K562 (cell line): ENCODE data around the gene ITPR2. TPM values are rescaled to one million over a fixed set of nuclear protein-coding genes. Genes with fewer than 3 reads are reported as not detected.

Experiments used
- ATAC-seq: fragments of 200-7000 bp; cut with Tn5 transposase; 3 replicates; pipeline ENCODE4 v1.9.1; 2020; ENCODE audit warnings: moderate library complexity
- BruUV-seq: library from RNA; stranded (reverse); fragments of 400-500 nt; replicated peaks from 2 replicates; lab custom pipeline; 2021; lab: Mats Ljungman, UMichigan
- CTCF ChIA-PET: fragments of 300-600 bp; formaldehyde crosslinking; extraction: SDS; loops from one replicate; lab custom pipeline; 2021; ENCODE audit warnings: low intra/inter-chr PET ratio; lab: Yijun Ruan, JAX
- POLR2A ChIA-PET: fragments of 300-600, 350-650 bp; sonication (Branson Sonifier 250); formaldehyde crosslinking; extraction: SDS; loops from one replicate; lab custom pipeline; 2021; ENCODE audit warnings: antibody characterized with exemption, inconsistent platforms; lab: Yijun Ruan, JAX
- DNase-seq, 4 experiments: peaks; one replicate each; pipeline versions ENCODE4 v3.0.0 to v3.0.0-alpha.2; 2011 to 2018; ENCODE audit warnings: low spot score in 3 of 4, mixed read lengths in 3 of 4; ENCODE audit errors: extremely low read depth in 1 of 4
- FAIRE-seq: peaks from 2 replicates; lab custom pipeline; 2011; peaks lifted over from hg19 to GRCh38; lab: Jason Lieb, UNC
- H2AFZ ChIP-seq: 2 replicates; pipeline ENCODE4 v1.6.0; 2011; ENCODE audit warnings: low read depth, low read length, control low read depth, inconsistent platforms
- H3K27ac ChIP-seq: fragments of 200-600 bp; 3 replicates; pipeline ENCODE4 v1.8.0; 2011; ENCODE audit warnings: low read depth, mild to moderate bottlenecking, control low read depth, inconsistent platforms, low read length, moderate library complexity, mixed read lengths; ENCODE audit errors: extremely low read depth
- H3K27me3 ChIP-seq, 2 experiments: fragments of 300-600 bp in 1 of 2; 2 replicates in 1 of 2; 3 replicates in 1 of 2; pipeline versions ENCODE4 v1.6.0 to v1.8.0; 2011; ENCODE audit warnings: inconsistent platforms in 2 of 2, low read length in 2 of 2, mild to moderate bottlenecking in 1 of 2, mixed read lengths in 1 of 2, moderate library complexity in 1 of 2; ENCODE audit not compliant: control insufficient read depth in 2 of 2, insufficient read depth in 2 of 2
- H3K36me3 ChIP-seq: fragments of 300-600 bp; 3 replicates; pipeline ENCODE4 v1.8.0; 2011; ENCODE audit warnings: mild to moderate bottlenecking, low read length, inconsistent platforms; ENCODE audit not compliant: control insufficient read depth, insufficient read depth
- H3K4me1 ChIP-seq, 2 experiments: fragments of 200-600 bp in 1 of 2; replicated peaks in 1 of 2; 2 replicates in 1 of 2; 3 replicates in 1 of 2; pipeline versions ENCODE4 v1.5.1 to v1.8.0; 2011; ENCODE audit warnings: inconsistent platforms in 2 of 2, low read length in 2 of 2, mild to moderate bottlenecking in 1 of 2, mixed read lengths in 1 of 2, moderate library complexity in 1 of 2; ENCODE audit not compliant: control insufficient read depth in 2 of 2, insufficient read depth in 2 of 2
- H3K4me2 ChIP-seq: 2 replicates; pipeline ENCODE4 v1.6.1; 2011; ENCODE audit warnings: low read length, control low read depth, inconsistent platforms, mixed read lengths; ENCODE audit not compliant: insufficient read depth
- H3K4me3 ChIP-seq: fragments of 200-600 bp; sonication (generic), shearing (Covaris generic); 2 replicates; pipeline ENCODE4 v1.5.1; 2016; ENCODE audit warnings: control low read depth, inconsistent platforms
- H3K79me2 ChIP-seq: fragments of 200-600 bp; 3 replicates; pipeline ENCODE4 v1.8.0; 2011; ENCODE audit warnings: low read length, inconsistent platforms; ENCODE audit not compliant: control insufficient read depth, insufficient read depth
- H3K9ac ChIP-seq, 2 experiments: 2 replicates each; pipeline versions ENCODE4 v1.6.0 to v1.6.1; 2011; ENCODE audit warnings: low read depth in 2 of 2, low read length in 2 of 2, control low read depth in 1 of 2, inconsistent platforms in 1 of 2, mild to moderate bottlenecking in 1 of 2, mixed read lengths in 1 of 2; ENCODE audit not compliant: insufficient read depth in 1 of 2
- H3K9me1 ChIP-seq: one replicate; pipeline ENCODE4 v1.6.0; 2011; ENCODE audit warnings: inconsistent platforms, mild to moderate bottlenecking, low read length, moderate library complexity; ENCODE audit not compliant: control insufficient read depth, insufficient read depth
- H3K9me3 ChIP-seq: replicated peaks from 2 replicates; pipeline ENCODE4 v1.5.1; 2011; ENCODE audit warnings: low read depth, low read length, inconsistent platforms; ENCODE audit not compliant: control insufficient read depth, insufficient read depth
- H4K20me1 ChIP-seq: replicated peaks from 2 replicates; pipeline ENCODE4 v1.6.1; 2011; ENCODE audit warnings: low read length, inconsistent platforms, mixed read lengths; ENCODE audit not compliant: control insufficient read depth, insufficient read depth
- CBFA2T3 ChIP-seq: fragments of 450-650 bp; IDR thresholded peaks from 2 replicates; pipeline ENCODE4 v1.6.1; 2017
- E2F3 ChIP-seq: fragments of 250-450 bp; sonication (Bioruptor Pico); IDR thresholded peaks from 2 replicates; pipeline ENCODE4 v1.4.0; 2020; ENCODE audit warnings: mild to moderate bottlenecking
- KDM5B ChIP-seq: fragments of 200-600 bp; sonication (generic); IDR thresholded peaks from 2 replicates; pipeline ENCODE4 v1.6.1; 2012; ENCODE audit warnings: low read depth, mild to moderate bottlenecking, moderate library complexity, low read length, control low read depth, inconsistent platforms; ENCODE audit not compliant: insufficient replicate concordance
- NFIX ChIP-seq: fragments of 250-450 bp; sonication (Bioruptor Pico); IDR thresholded peaks from 2 replicates; pipeline ENCODE4 v1.4.0; 2020; ENCODE audit warnings: low read depth, mild to moderate bottlenecking, moderate library complexity
- NR2C1 ChIP-seq, 2 experiments: fragments of 450-650 bp; IDR thresholded peaks; 2 replicates each; pipeline ENCODE4 v1.6.1; 2017; ENCODE audit warnings: mild to moderate bottlenecking in 2 of 2, antibody characterized with exemption in 1 of 2, inconsistent platforms in 1 of 2, missing compliant biosample characterization in 1 of 2, missing genetic modification characterization in 1 of 2
- POLR2G ChIP-seq: fragments of 200-400 bp; formaldehyde crosslinking; IDR thresholded peaks from 2 replicates; pipeline ENCODE4 v1.6.1; 2017; ENCODE audit warnings: low read depth, mild to moderate bottlenecking, antibody characterized with exemption, low read length, moderate library complexity
- ZBTB11 ChIP-seq, 3 experiments: fragments of 200-800 bp in 1 of 3; fragments of 250-450 bp in 1 of 3; fragments of 450-650 bp in 1 of 3; sonication (Bioruptor Pico) in 1 of 3; sonication (Bioruptor generic) in 1 of 3; formaldehyde crosslinking in 1 of 3; IDR thresholded peaks; 2 replicates each; pipeline versions ENCODE4 v1.6.1 to v1.8.0; 2016 to 2022; ENCODE audit warnings: mild to moderate bottlenecking in 2 of 3, missing genetic modification characterization in 2 of 3, missing compliant biosample characterization in 1 of 3, moderate library complexity in 1 of 3
- ZNF395 ChIP-seq: fragments of 200-800 bp; sonication (Bioruptor generic); IDR thresholded peaks from 2 replicates; pipeline ENCODE4 v1.6.1; 2017; ENCODE audit warnings: missing genetic modification characterization, missing compliant biosample characterization
- ZNF511 ChIP-seq: sonication (generic); formaldehyde crosslinking; IDR thresholded peaks from 2 replicates; pipeline ENCODE4 v1.8.0; 2022; ENCODE audit warnings: mild to moderate bottlenecking, missing genetic modification reagents
- ZNF551 ChIP-seq: fragments of 250-450 bp; sonication (Bioruptor Pico); IDR thresholded peaks from 2 replicates; pipeline ENCODE4 v1.5.0; 2021; ENCODE audit warnings: mild to moderate bottlenecking, moderate library complexity
- WGBS: fragments of 100-300 bp; shearing (Covaris generic); methylation state at CpG from one replicate; pipeline ENCODE4 v1.1.6; 2016; ENCODE audit warnings: low coverage, mixed read lengths; ENCODE audit not compliant: insufficient coverage; ENCODE audit errors: missing lambda C conversion rate; 5-methylcytosine and 5-hydroxymethylcytosine counted together
- in situ Hi-C: fragments of 300-500 bp; cut with MboI; formaldehyde crosslinking; loops from 4 replicates; pipeline ENCODE4 v1.15.0; 2018; ENCODE audit warnings: inconsistent platforms, mixed read lengths
- intact Hi-C: fragments of 100-400 bp; cut with micrococcal nuclease; formaldehyde crosslinking; loops from 2 replicates; pipeline ENCODE4 v1.14.2; 2022
- polyA plus RNA-seq, 8 experiments: library from polyadenylated mRNA; depleted of rRNA in 4 of 8; stranded (reverse) in 5 of 8; unstranded in 3 of 8; fragments of >200 nt; fragmentation: Nextera tagmentation in 2 of 8; fragmentation: Illumina TruSeq in 1 of 8; extraction: Ambion mirVana in 2 of 8; extraction: Trizol in 1 of 8; gene quantifications; 2 replicates each; pipeline versions ENCODE4 v1.2.1 to v1.2.3, GENCODE V29; 2011 to 2014; ENCODE audit warnings: inconsistent platforms in 1 of 8, missing spikeins in 1 of 8
- total RNA-seq, 7 experiments: library from RNA; depleted of rRNA in 6 of 7; stranded (reverse); fragments of >200 nt in 6 of 7; fragmentation: Illumina TruSeq in 2 of 7; extraction: Trizol in 2 of 7; gene quantifications; 2 replicates each; pipeline versions ENCODE4 v1.2.1 to v1.2.3, GENCODE V29; 2011 to 2021; ENCODE audit warnings: low replicate concordance in 1 of 7

ITPR2 gene
- total and polyA plus RNA-seq, 9 of the 15 experiments (the other 6 are each of a cell fraction or from before 2014, with no cell fraction given): 0.21 to 3.3 (median 0.95) TPM

- WGBS: 12% methylated on average over 1 of the region's 1 CpG
These were observed 39.6 kb upstream of the ITPR2 start for GRCh38 chr12:26872625-26873024.

More at GRCh38 chr12:26872625-26873024, 39.6 kb upstream of the ITPR2 start:
- intact Hi-C loops (no loop called here), in situ Hi-C loops (no loop called here)
- H3K9ac ChIP-seq: no peak overlapping the region
- peaks cover 0 to 7% of the 10 kb centered on the region in 2 experiments; a peak in 4 of 5 replicates for H3K4me1 ChIP-seq
- BruUV-seq: no TSS peak
- TF ChIP-seq E2F3 (CRISPR knock-in tag): no peak
- TF ChIP-seq NR2C1 (IDR thresholded peaks at IDR 0.05): no peak
- no peak for TF ChIP-seq NR2C1 (tag; IDR thresholded peaks at IDR 0.05)
- no peak for TF ChIP-seq ZBTB11 (CRISPR knock-in tag; IDR thresholded peaks at IDR 0.05)
- TF ChIP-seq ZNF551 (CRISPR knock-in tag): no peak
- no peak for TF ChIP-seq ZNF395 (CRISPR knock-in tag)
- TF ChIP-seq CBFA2T3: no peak
- no peak for TF ChIP-seq ZNF511
- no peak for TF ChIP-seq POLR2G
- no peak for TF ChIP-seq KDM5B
- no peak for TF ChIP-seq NFIX (CRISPR knock-in tag)
- H3K4me3 ChIP-seq: no peak overlapping the region
- no peaks in the 10 kb centered on the region for H3K9me3 ChIP-seq
- H2AFZ ChIP-seq: no peak overlapping the region
- FAIRE-seq (no peak), DNase-seq (no peak), ATAC-seq (no peak)
- no peaks in the 10 kb centered on the region for H3K27me3 ChIP-seq
- no peaks in the 10 kb centered on the region for H3K36me3 ChIP-seq
- CTCF ChIA-PET: no interaction called here
- no peaks in the 10 kb centered on the region for H3K9me1 ChIP-seq
- no peak overlapping the region for H3K27ac ChIP-seq
- H3K4me2 ChIP-seq: no peak overlapping the region
- POLR2A ChIA-PET: no interaction called here
- H4K20me1 ChIP-seq: no peaks in the 10 kb centered on the region
- H3K79me2 ChIP-seq: no peaks in the 10 kb centered on the region
